Mucosa of stomach (tissue), 1 donor: ENCODE measurements around the gene MSL3B.

Source experiments
- H3K27me3 ChIP-seq: one replicate; pipeline ENCODE4 v1.7.0; 2013; ENCODE audit warnings: mild to moderate bottlenecking, low read length; ENCODE audit not compliant: control insufficient read depth, insufficient read depth
- H3K36me3 ChIP-seq: one replicate; pipeline ENCODE4 v1.7.0; 2013; ENCODE audit warnings: low read length; ENCODE audit not compliant: control insufficient read depth, insufficient read depth
- H3K4me1 ChIP-seq: one replicate; pipeline ENCODE4 v1.7.0; 2013; ENCODE audit warnings: mild to moderate bottlenecking, low read length; ENCODE audit not compliant: control insufficient read depth, insufficient read depth
- H3K4me3 ChIP-seq: one replicate; pipeline ENCODE4 v1.7.0; 2013; ENCODE audit warnings: low read length
- H3K9ac ChIP-seq: one replicate; pipeline ENCODE4 v1.7.0; 2013; ENCODE audit warnings: mild to moderate bottlenecking, low read length, moderate library complexity
- H3K9me3 ChIP-seq: one replicate; pipeline ENCODE4 v1.7.0; 2013; ENCODE audit warnings: mild to moderate bottlenecking, low read length, moderate library complexity; ENCODE audit not compliant: control insufficient read depth
- donor health status: Pancreatic carcinoma.

The MSL3B gene

DNA sequence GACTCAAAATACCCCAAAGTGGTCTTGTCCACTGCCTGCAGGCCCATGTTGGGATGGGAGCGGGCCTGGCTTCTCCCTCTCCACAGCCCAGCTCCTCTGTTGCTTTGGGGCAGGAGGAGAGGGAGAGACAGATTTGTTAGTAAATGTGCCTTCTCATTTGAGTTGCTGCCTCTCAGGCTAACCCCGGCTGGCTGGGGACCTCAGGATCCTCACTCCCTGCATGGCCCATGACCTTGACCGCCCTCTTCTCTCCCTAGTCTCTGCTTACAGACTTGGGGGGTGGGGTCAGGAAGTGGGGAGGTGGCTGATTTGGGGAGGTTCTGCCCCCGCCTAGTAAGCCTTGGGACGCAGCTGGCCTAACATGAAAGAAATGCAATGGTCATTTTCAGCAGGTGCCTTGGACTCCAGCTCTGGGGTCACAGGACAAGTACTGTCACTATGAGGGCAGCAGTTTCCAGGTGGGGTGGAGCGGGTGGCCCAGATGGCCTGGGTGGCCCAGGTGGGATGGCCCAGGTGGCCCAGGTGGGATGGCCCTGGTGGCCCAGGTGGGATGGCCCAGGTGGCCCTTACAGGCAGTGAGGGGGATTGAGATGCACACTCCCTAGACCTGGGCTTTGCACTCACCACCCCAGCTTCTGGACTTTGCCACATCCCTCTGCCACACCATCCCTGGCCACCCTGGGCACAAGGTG is 37.9 kb downstream of the MSL3B start:
- H3K27me3 ChIP-seq, result no peaks in the 10 kb centered on the region
- H3K4me1 ChIP-seq, result no peaks in the 10 kb centered on the region
- H3K9me3 ChIP-seq, result no peaks in the 10 kb centered on the region
- no peak overlapping the region for H3K4me3 ChIP-seq
- H3K9ac ChIP-seq, result no peak overlapping the region
- no peaks in the 10 kb centered on the region for H3K36me3 ChIP-seq

- no peaks in the 10 kb centered on the region for H3K27me3 ChIP-seq
- H3K4me3 ChIP-seq, result no peak overlapping the region
- H3K4me1 ChIP-seq, result no peaks in the 10 kb centered on the region
- no peak overlapping the region for H3K9ac ChIP-seq
- H3K36me3 ChIP-seq, result no peaks in the 10 kb centered on the region
- no peaks in the 10 kb centered on the region for H3K9me3 ChIP-seq
Measured at GRCh38 chr2:233829193-233830110, 38.7 kb downstream of the MSL3B start.

GRCh38 chr2:233828546-233829192 is 39.5 kb downstream of the MSL3B start:
- H3K36me3 ChIP-seq, result no peaks in the 10 kb centered on the region
- no peak overlapping the region for H3K4me3 ChIP-seq
- H3K4me1 ChIP-seq, result peaks cover 1% of the 10 kb centered on the region
- no peaks in the 10 kb centered on the region for H3K27me3 ChIP-seq
- no peaks in the 10 kb centered on the region for H3K9me3 ChIP-seq
- H3K9ac ChIP-seq, result no peak overlapping the region

- Histone ChIP-seq H3K4me3 (no peak overlapping the region), H3K4me1 (peaks cover 8% of the 10 kb centered on the region), H3K36me3 (no peaks in the 10 kb centered on the region), H3K27me3 (no peaks in the 10 kb centered on the region), H3K9ac (no peak overlapping the region), H3K9me3 (no peaks in the 10 kb centered on the region)
Measured at GRCh38 chr2:233824373-233824772, 43.8 kb downstream of the MSL3B start.

DNA sequence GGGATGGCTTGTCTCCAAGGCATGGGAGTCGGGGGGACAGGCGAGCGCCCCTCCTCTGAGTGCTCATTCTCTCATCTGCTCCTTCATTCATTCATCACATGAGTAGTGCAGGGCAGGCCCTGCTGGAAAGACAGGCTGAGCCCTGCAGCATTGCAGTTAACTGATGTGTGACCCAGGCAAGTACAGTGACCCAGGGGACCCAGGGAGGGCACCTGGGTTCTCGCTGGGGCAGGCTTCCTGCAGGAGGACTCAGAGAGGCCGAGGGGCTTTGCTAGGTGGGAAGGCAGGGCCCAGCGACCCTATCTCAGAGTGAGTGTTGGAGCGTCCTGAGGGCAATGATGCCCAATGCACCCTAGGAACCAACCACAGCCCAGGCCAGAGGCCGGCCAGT is 44.5 kb downstream of the MSL3B start:
- H3K9me3 ChIP-seq, result no peaks in the 10 kb centered on the region
- H3K27me3 ChIP-seq, result no peaks in the 10 kb centered on the region

DNA sequence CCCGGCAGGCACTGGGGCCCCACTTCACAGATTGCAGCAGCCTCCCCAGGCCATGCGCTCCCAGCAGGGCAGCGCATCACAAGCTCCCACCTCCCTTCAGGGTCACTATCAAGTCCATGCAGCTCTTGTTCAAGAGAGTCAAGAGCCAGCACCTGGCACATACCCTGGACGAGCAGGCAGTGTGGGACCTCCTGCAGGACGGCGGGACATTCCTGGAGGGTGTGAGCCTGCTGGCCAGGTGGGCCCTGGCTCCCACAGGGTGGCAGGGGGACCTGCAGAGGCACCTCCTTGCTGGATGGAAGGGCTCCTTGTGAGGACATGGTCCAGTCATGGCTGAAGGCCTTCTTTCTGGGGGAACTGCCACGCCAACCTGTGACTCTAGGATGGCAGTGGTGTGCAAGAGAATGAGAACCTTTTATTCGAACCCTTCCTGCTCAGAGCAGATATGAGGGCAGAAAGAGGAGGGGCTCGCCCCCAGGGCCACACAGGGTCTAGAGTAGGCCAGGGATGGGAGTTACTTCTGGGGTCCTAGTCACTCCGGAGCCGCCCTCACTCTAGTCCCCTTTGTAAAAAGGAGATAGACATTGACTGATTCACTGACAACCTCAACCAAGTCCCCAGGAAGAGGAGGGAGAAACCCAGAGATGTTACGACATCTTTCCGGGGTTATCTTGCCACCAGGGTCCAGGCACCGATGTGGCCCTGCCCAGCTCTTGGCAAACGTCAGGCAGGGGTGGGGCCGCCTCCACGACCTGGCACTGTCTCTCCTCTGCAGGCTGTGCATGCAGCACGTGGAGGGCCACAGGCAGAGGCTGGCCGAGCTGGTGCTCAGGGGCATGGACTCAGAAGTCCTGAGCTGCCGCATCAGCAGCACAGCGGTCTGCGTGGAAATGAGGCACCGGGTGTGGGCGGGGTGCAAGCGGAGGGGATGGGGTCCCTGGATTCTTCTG is 45.1 kb downstream of the MSL3B start:
- no peak overlapping the region for H3K4me3 ChIP-seq
- H3K9ac ChIP-seq, result no peak overlapping the region

More for the DNA sequence above, 44.5 kb downstream of the MSL3B start:
- peaks cover 8% of the 10 kb centered on the region for H3K4me1 ChIP-seq
- no peak overlapping the region for H3K9ac ChIP-seq
- H3K36me3 ChIP-seq, result no peaks in the 10 kb centered on the region
- no peak overlapping the region for H3K4me3 ChIP-seq

GRCh38 chr2:233822101-233822771 is 46.0 kb downstream of the MSL3B start:
- peaks cover 8% of the 10 kb centered on the region for H3K4me1 ChIP-seq
- H3K27me3 ChIP-seq, result no peaks in the 10 kb centered on the region
- H3K9ac ChIP-seq, result no peak overlapping the region
- H3K36me3 ChIP-seq, result no peaks in the 10 kb centered on the region
- H3K4me3 ChIP-seq, result no peak overlapping the region
- no peaks in the 10 kb centered on the region for H3K9me3 ChIP-seq

More for the DNA sequence above, 45.1 kb downstream of the MSL3B start:
- Histone ChIP-seq H3K27me3 (no peaks in the 10 kb centered on the region), H3K36me3 (no peaks in the 10 kb centered on the region), H3K9me3 (no peaks in the 10 kb centered on the region), H3K4me1 (peaks cover 8% of the 10 kb centered on the region)

GRCh38 chr2:233821709-233822100 is 46.5 kb downstream of the MSL3B start:
- Histone ChIP-seq H3K4me1 (peaks cover 8% of the 10 kb centered on the region), H3K9ac (no peak overlapping the region), H3K36me3 (no peaks in the 10 kb centered on the region), H3K27me3 (no peaks in the 10 kb centered on the region), H3K9me3 (no peaks in the 10 kb centered on the region), H3K4me3 (no peak overlapping the region)

DNA sequence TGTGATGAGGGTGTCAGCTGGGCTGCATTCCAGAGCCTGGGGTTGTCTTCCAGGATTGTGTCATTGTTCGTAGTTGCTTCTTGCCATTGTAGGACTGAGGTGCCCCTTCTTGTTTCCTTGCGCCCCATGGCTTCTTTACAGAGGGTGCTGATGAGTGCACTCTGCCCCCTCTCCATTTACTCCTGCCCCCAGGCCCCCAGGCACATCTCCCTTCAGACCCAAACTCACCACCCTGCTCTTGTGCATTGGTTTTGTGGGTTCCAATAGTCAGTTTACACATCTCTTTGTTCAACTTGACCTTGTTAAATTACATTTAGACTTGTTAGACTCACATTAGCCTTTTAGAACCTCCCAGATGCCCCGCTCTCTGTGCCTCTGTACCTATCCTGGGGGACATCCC is 47.0 kb downstream of the MSL3B start:
- Histone ChIP-seq H3K36me3 (no peaks in the 10 kb centered on the region), H3K4me3 (no peak overlapping the region), H3K4me1 (peaks cover 8% of the 10 kb centered on the region), H3K9ac (no peak overlapping the region), H3K9me3 (no peaks in the 10 kb centered on the region), H3K27me3 (no peaks in the 10 kb centered on the region)

DNA sequence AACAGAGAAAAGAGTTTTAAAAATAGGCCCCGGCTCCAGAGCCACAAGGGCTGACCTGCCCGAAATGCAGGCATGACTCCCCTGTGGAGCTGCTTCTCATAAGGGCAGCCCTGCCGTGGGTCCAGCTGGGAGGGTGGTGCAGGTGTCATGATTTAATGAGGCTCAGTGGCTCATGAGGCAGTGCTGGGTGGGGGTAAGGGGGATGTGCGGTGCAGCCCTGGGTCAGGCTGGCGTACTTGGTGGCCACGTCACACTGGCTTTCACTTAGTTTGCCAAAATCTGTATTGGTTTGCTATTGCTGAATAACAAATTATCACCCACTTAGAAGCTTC is 47.4 kb downstream of the MSL3B start:
- no peak overlapping the region for H3K9ac ChIP-seq
- H3K4me3 ChIP-seq, result no peak overlapping the region
- H3K4me1 ChIP-seq, result peaks cover 8% of the 10 kb centered on the region
- no peaks in the 10 kb centered on the region for H3K9me3 ChIP-seq
- no peaks in the 10 kb centered on the region for H3K27me3 ChIP-seq
- no peaks in the 10 kb centered on the region for H3K36me3 ChIP-seq
